Chondrocyte (in vitro differentiated cells): Measurements from ENCODE around the gene MAP3K8. TPM values are rescaled to one million over a fixed set of nuclear protein-coding genes. Genes with fewer than 3 reads are reported as not detected.

Experiments used
- DNase-seq: peaks from one replicate; pipeline ENCODE4 v3.0.0; 2021; ENCODE audit warnings: mixed read lengths, low spot score
- H3K27ac Mint-ChIP-seq: one replicate; pipeline ENCODE4 v1.8.0; 2021; ENCODE audit warnings: mild to moderate bottlenecking, moderate library complexity, mixed read lengths; ENCODE audit not compliant: unreplicated experiment
- H3K27me3 Mint-ChIP-seq: 2 replicates; pipeline ENCODE4 v1.8.0; 2021; ENCODE audit warnings: low read depth, mixed read lengths
- H3K36me3 Mint-ChIP-seq: 2 replicates; pipeline ENCODE4 v1.8.0; 2021; ENCODE audit warnings: low read depth, mixed read lengths
- H3K4me1 Mint-ChIP-seq: 2 replicates; pipeline ENCODE4 v1.8.0; 2021; ENCODE audit warnings: low read depth, mild to moderate bottlenecking, mixed read lengths
- H3K4me3 Mint-ChIP-seq: one replicate; pipeline ENCODE4 v1.8.0; 2021; ENCODE audit warnings: mild to moderate bottlenecking, moderate library complexity, mixed read lengths; ENCODE audit not compliant: unreplicated experiment
- H3K9me3 Mint-ChIP-seq: 2 replicates; pipeline ENCODE4 v1.8.0; 2021; ENCODE audit warnings: low read depth, mixed read lengths
- long read RNA-seq: library from polyadenylated mRNA; stranded (forward); transcript quantifications from one replicate; pipeline ENCODE4 v2.0.0, GENCODE V29; 2021
- total RNA-seq: library from RNA; stranded (reverse); gene quantifications from 3 replicates; pipeline ENCODE4 v1.2.1, GENCODE V29; 2021
- TF ChIP-seq, protein P1 (sequence below): fragments of 200-600 bp; sonication (generic); IDR thresholded peaks from 2 replicates; pipeline ENCODE4 v1.5.0; 2021; ENCODE audit warnings: antibody characterized with exemption, mild to moderate bottlenecking, moderate library complexity

MAP3K8 gene
- 8.1 to 9.4 TPM (median 8.7 TPM) in 3 replicates for total RNA-seq
- long read RNA-seq, partial matches to known transcripts: 5 of 13 reads
- long read RNA-seq, other reads (novel, unspliced or antisense): 4 of 13 reads

DNA sequence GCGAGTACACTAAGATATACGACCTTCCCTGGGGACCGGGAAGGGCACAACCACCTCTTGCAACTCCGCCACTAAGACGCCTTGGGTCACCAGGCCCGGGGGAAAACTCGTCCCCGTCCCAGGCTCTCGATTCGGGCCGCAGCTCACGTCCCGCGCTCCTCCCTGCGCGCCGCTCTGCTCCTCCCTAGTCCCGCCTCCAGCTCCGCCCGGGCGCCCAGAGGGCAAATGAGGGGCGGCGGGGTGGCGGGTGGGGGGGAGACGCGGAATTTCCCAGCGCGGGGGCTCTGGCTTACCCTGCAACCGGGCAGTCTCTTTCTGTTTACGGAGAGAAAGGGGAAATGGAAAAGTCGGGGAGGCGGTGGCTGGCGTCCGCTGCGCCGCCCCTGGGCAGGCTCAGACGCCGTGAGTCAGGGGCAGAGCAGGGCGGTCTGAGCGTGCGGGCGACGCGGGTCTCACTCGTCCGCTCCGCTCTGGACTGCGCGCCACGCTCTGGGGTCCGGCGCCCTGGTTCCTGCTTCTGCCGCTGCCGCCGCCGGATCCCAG is at the start of gene MAP3K8:
Gene MAP3K8 (plus strand): TSS at position 455 of the 543 bp plus-strand sequence. CDS start 4,755 bp downstream, outside the sequence.
- H3K4me1 Mint-ChIP-seq: peaks cover 57% of the 10 kb centered on the region
- peaks cover 2% of the 10 kb centered on the region for H3K36me3 Mint-ChIP-seq
- H3K9me3 Mint-ChIP-seq: no peaks in the 10 kb centered on the region
- TF ChIP-seq, protein P1, sequence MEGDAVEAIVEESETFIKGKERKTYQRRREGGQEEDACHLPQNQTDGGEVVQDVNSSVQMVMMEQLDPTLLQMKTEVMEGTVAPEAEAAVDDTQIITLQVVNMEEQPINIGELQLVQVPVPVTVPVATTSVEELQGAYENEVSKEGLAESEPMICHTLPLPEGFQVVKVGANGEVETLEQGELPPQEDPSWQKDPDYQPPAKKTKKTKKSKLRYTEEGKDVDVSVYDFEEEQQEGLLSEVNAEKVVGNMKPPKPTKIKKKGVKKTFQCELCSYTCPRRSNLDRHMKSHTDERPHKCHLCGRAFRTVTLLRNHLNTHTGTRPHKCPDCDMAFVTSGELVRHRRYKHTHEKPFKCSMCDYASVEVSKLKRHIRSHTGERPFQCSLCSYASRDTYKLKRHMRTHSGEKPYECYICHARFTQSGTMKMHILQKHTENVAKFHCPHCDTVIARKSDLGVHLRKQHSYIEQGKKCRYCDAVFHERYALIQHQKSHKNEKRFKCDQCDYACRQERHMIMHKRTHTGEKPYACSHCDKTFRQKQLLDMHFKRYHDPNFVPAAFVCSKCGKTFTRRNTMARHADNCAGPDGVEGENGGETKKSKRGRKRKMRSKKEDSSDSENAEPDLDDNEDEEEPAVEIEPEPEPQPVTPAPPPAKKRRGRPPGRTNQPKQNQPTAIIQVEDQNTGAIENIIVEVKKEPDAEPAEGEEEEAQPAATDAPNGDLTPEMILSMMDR: peak; percentile 10
- no peaks in the 10 kb centered on the region for H3K27me3 Mint-ChIP-seq
- DNase-seq: peak; percentile 93
- H3K4me3 Mint-ChIP-seq: peak within 1 kb of the TSS; percentile 82
- H3K27ac Mint-ChIP-seq: peak within 1 kb of the TSS; percentile 94

DNA sequence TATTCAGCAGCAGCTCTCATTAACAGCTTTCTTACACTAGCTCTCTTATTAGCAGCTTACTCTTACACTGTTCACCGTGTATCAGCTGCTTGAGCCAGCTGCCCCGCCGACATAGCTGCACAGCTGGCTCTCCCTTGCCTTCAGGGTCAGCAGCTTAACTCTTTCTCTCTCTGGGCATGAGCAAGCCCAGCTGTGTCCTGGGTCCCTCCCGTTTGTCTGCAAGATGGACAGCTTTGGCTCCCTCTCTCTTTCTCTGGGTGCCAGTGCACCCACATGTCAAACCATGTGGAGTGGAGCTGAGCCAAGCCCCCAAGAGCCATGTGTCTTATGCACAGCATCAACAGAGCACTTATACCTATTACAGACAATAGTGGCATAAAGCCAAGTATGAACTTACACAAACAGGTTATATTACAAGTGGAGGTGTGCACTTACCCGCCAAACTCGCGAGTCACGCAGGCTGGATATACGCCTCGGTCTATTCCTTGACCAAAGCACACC is 49.2 kb upstream of the MAP3K8 start:
- TF ChIP-seq, protein P1: peak; percentile 73
- Mint-ChIP-seq H3K4me1 (peaks cover 5% of the 10 kb centered on the region), H3K27me3 (peaks cover 8% of the 10 kb centered on the region), H3K4me3 (no peak overlapping the region), H3K9me3 (peaks cover 2% of the 10 kb centered on the region), H3K36me3 (no peaks in the 10 kb centered on the region), H3K27ac (no peak overlapping the region)
- DNase-seq: no peak

DNA sequence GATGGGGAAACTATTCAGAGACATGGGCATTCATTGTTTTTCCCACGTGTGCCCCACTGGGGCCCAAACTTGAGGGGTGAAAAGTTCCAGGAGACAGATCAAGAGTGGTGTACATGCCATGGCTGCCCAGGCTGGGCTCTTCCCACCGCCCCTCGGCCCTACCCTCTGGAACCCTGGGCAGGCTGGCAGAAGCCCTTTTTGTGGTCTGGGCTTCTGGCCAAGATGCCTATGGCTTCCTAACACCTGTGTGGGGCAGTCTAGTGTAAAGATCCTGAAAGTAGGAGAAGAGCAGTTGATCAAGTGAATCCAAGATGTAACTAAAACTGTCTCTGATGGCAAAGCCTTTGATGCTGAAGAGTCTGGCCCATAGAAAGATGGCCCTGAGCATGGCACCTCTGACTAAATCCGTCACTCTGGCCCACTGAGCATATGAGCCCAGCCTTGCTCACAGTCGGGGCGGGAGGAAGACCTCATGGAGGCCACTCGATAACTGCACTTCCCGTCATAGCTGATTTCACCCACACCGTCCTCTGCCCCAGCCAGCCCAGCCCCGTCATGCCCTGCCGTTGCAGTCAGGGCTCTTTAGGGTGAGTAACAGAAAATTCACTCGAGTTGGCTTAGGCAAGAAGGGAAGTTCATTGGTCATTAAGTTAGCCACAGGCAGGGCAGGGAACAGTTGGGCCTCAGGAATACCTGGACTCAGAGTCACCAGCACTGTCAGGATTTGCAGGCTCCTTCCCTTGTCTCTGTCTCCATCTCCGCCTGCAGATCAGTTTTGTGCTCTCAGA is 47.0 kb upstream of the MAP3K8 start:
- Mint-ChIP-seq H3K36me3 (no peaks in the 10 kb centered on the region), H3K27me3 (peaks cover 15% of the 10 kb centered on the region), H3K4me3 (no peak overlapping the region), H3K4me1 (peaks cover 5% of the 10 kb centered on the region), H3K27ac (no peak overlapping the region), H3K9me3 (peaks cover 2% of the 10 kb centered on the region)
- no peak for DNase-seq
- TF ChIP-seq, protein P1: no peak

DNA sequence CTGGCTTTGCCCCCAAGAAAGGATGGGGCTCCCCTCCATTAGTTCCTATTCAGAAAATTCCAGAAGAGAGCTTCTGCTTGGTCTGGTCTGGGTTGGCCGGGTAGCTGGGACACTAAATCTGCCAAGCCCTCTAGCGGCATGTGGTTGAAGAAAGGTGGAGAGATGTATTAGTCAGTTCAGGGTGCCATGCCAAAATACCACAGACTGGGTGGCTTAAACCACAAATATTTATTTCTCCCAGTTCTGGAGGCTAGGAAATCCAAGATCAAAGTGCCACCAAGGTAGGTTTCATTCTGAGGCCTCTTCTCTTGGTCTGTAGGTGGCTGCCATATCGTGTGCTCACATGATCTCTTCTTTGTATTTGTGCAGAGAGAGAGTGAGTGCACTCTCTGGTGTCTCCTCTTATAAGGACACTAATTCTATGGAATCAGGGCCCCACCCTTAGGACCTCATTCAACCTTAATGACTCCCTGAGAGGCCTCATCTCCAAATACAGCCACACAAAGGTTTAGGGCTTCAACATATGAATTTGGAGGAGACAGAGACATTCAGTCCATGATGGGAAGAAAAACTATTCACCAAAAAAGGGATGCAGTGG is 46.2 kb upstream of the MAP3K8 start:
- DNase-seq: no peak
- H3K36me3 Mint-ChIP-seq: no peaks in the 10 kb centered on the region
- TF ChIP-seq, protein P1: no peak

DNA sequence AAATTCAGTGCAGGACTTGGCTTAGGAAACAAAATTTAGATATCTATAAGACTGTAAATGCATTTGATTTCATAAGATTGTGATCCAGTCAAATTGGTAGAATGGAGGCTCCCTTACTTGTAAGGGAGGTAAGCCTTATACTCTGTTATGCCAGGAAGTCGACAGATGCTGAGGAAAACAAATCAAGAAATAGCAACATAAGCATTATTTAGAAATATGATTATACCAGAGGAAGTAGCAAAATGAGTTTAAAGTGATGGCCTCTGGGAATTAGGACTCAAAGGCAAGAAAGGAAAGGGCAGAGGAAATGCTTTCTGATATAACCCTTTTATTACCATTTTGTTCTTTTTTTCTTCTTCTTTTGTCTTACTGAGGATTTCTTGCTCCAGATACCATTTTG is 44.4 kb upstream of the MAP3K8 start:
- peaks cover 6% of the 10 kb centered on the region for H3K4me1 Mint-ChIP-seq
- H3K27ac Mint-ChIP-seq: no peak overlapping the region
- no peak overlapping the region for H3K4me3 Mint-ChIP-seq
- peaks cover 22% of the 10 kb centered on the region for H3K27me3 Mint-ChIP-seq
- peaks cover 2% of the 10 kb centered on the region for H3K9me3 Mint-ChIP-seq
- no peak for DNase-seq
- H3K36me3 Mint-ChIP-seq: no peaks in the 10 kb centered on the region
- TF ChIP-seq, protein P1: no peak

More for the DNA sequence above, 46.2 kb upstream of the MAP3K8 start:
- H3K4me1 Mint-ChIP-seq: peaks cover 8% of the 10 kb centered on the region
- H3K4me3 Mint-ChIP-seq: no peak overlapping the region
- peaks cover 2% of the 10 kb centered on the region for H3K9me3 Mint-ChIP-seq
- peaks cover 18% of the 10 kb centered on the region for H3K27me3 Mint-ChIP-seq
- H3K27ac Mint-ChIP-seq: no peak overlapping the region
